Endothelial cell of umbilical vein (primary cell): Measurements from ENCODE around the gene BNC2. TPM values are rescaled to one million over a fixed set of nuclear protein-coding genes. Genes with fewer than 3 reads are reported as not detected.

Source experiments
- BruUV-seq: library from RNA; stranded (reverse); fragments of 400-500 nt; replicated peaks from 2 replicates; lab custom pipeline; 2021; lab: Mats Ljungman, UMichigan
- CTCF ChIA-PET: fragments of 300-600, 350-600 bp; sonication (Branson Sonifier 250); formaldehyde crosslinking; loops from one replicate; lab custom pipeline; 2021; ENCODE audit warnings: antibody characterized with exemption, inconsistent platforms; lab: Charles Lee
- POLR2A ChIA-PET: fragments of 300-600, 350-600 bp; sonication (Branson Sonifier 250); formaldehyde crosslinking; loops from one replicate; lab custom pipeline; 2021; ENCODE audit warnings: antibody characterized with exemption, inconsistent platforms; lab: Charles Lee
- DNase-seq: peaks from one replicate; pipeline ENCODE4 v3.0.0-alpha.2; 2011; ENCODE audit warnings: low read depth, low spot score
- FAIRE-seq: peaks from 2 replicates; lab custom pipeline; 2011; peaks lifted over from hg19 to GRCh38; lab: Jason Lieb, UNC
- H2AFZ ChIP-seq: 2 replicates; pipeline ENCODE4 v1.6.0; 2012; ENCODE audit warnings: low read depth, low read length, control low read depth, inconsistent platforms
- H3K27ac ChIP-seq: 2 replicates; pipeline ENCODE4 v1.5.1; 2011; ENCODE audit warnings: low read depth, mild to moderate bottlenecking, control low read depth, low read length, moderate library complexity; ENCODE audit not compliant: insufficient read depth
- H3K27me3 ChIP-seq, 2 experiments: 2 replicates each; pipeline versions ENCODE4 v1.6.0 to v1.6.1; 2011; ENCODE audit warnings: low read length in 2 of 2, mixed read lengths in 1 of 2; ENCODE audit not compliant: control insufficient read depth in 2 of 2, insufficient read depth in 2 of 2
- H3K36me3 ChIP-seq, 2 experiments: 2 replicates in 1 of 2; 3 replicates in 1 of 2; pipeline ENCODE4 v1.5.1; 2011; ENCODE audit warnings: low read length in 2 of 2, mild to moderate bottlenecking in 1 of 2, moderate library complexity in 1 of 2; ENCODE audit not compliant: control insufficient read depth in 2 of 2, insufficient read depth in 2 of 2; ENCODE audit errors: extremely low read depth in 1 of 2
- H3K4me1 ChIP-seq: 3 replicates; pipeline ENCODE4 v1.5.1; 2011; ENCODE audit warnings: mild to moderate bottlenecking, low read length; ENCODE audit not compliant: control insufficient read depth, insufficient read depth; ENCODE audit errors: extremely low read depth
- H3K4me2 ChIP-seq: 2 replicates; pipeline ENCODE4 v1.6.1; 2011; ENCODE audit warnings: low read length, control low read depth, mixed read lengths; ENCODE audit not compliant: insufficient read depth
- H3K4me3 ChIP-seq, 3 experiments: fragments of 200-600 bp in 1 of 3; sonication (generic), shearing (Covaris generic) in 1 of 3; replicated peaks in 1 of 3; 2 replicates each; pipeline ENCODE4 v1.5.1; 2011 to 2016; ENCODE audit warnings: control low read depth in 3 of 3, low read length in 3 of 3, mild to moderate bottlenecking in 2 of 3, inconsistent platforms in 1 of 3, low read depth in 1 of 3, moderate library complexity in 1 of 3; ENCODE audit not compliant: insufficient read depth in 1 of 3
- H3K79me2 ChIP-seq: 2 replicates; pipeline ENCODE4 v1.6.0; 2012; ENCODE audit warnings: low read length, inconsistent platforms; ENCODE audit not compliant: control insufficient read depth, insufficient read depth
- H3K9ac ChIP-seq: replicated peaks from 2 replicates; pipeline ENCODE3; 2011; ENCODE audit warnings: low read length, control low read depth; ENCODE audit not compliant: insufficient read depth; ENCODE audit errors: extremely low read depth
- H3K9me1 ChIP-seq: replicated peaks from 3 replicates; pipeline ENCODE4 v1.6.0; 2011; ENCODE audit warnings: mild to moderate bottlenecking, low read length; ENCODE audit not compliant: control insufficient read depth, insufficient read depth; ENCODE audit errors: extremely low read depth
- H3K9me3 ChIP-seq: replicated peaks from 2 replicates; pipeline ENCODE4 v1.5.1; 2012; ENCODE audit warnings: low read length, inconsistent platforms; ENCODE audit not compliant: control insufficient read depth, insufficient read depth
- H4K20me1 ChIP-seq: replicated peaks from 2 replicates; pipeline ENCODE3; 2011; ENCODE audit warnings: mild to moderate bottlenecking, low read length; ENCODE audit not compliant: control insufficient read depth, insufficient read depth; ENCODE audit errors: extremely low read depth
- CTCF ChIP-seq, 2 donors: IDR thresholded peaks; 1 replicate in 1 of 2; 2 replicates in 1 of 2; pipeline ENCODE4 v1.5.1; 2011; ENCODE audit warnings: low read length in 2 of 2, mild to moderate bottlenecking in 2 of 2, moderate library complexity in 2 of 2, control low read depth in 1 of 2, inconsistent platforms in 1 of 2, low read depth in 1 of 2; ENCODE audit not compliant: insufficient read depth in 1 of 2; ENCODE audit errors: extremely low read depth in 1 of 2
- EZH2 ChIP-seq: IDR thresholded peaks from 2 replicates; pipeline ENCODE4 v1.6.1; 2012; ENCODE audit warnings: borderline replicate concordance, low read depth, mild to moderate bottlenecking, moderate library complexity, low read length, inconsistent platforms; ENCODE audit not compliant: severe bottlenecking
- FOS ChIP-seq: IDR thresholded peaks from 2 replicates; pipeline ENCODE4 v1.6.1; 2011; ENCODE audit warnings: mild to moderate bottlenecking, low read length, moderate library complexity, borderline replicate concordance; ENCODE audit not compliant: insufficient read depth
- GATA2 ChIP-seq: IDR thresholded peaks from 2 replicates; pipeline ENCODE4 v1.7.0; 2011; ENCODE audit warnings: low read depth, mild to moderate bottlenecking, moderate library complexity, mixed read lengths, low read length; ENCODE audit not compliant: insufficient read length, insufficient read depth
- JUN ChIP-seq: IDR thresholded peaks from 2 replicates; pipeline ENCODE4 v1.6.1; 2011; ENCODE audit warnings: borderline replicate concordance, low read depth; ENCODE audit not compliant: insufficient read length, insufficient read depth
- MAX ChIP-seq: IDR thresholded peaks from 2 replicates; pipeline ENCODE4 v1.6.1; 2011; ENCODE audit not compliant: insufficient read depth, insufficient read length
- MYC ChIP-seq: IDR thresholded peaks from one replicate; pipeline ENCODE4 v1.6.1; 2011; ENCODE audit warnings: mild to moderate bottlenecking, low read depth, low read length
- POLR2A ChIP-seq: IDR thresholded peaks from 2 replicates; pipeline ENCODE4 v1.6.1; 2012; ENCODE audit warnings: low read depth, mild to moderate bottlenecking, control low read depth, low read length
- POLR2AphosphoS5 ChIP-seq: IDR thresholded peaks from 2 replicates; pipeline ENCODE4 v1.6.1; 2012; ENCODE audit warnings: low read depth, mild to moderate bottlenecking, control low read depth, low read length, moderate library complexity; ENCODE audit not compliant: insufficient read depth
- dilution Hi-C: fragments of 300-500 bp; cut with MboI; formaldehyde crosslinking; loops from one replicate; pipeline ENCODE4 v1.15.0; 2019; ENCODE audit warnings: low sequenced_read_pairs; ENCODE audit not compliant: extremely low pct_ligation_motif_present
- intact Hi-C: fragments of 100-400 bp; cut with micrococcal nuclease; formaldehyde crosslinking; loops from one replicate; pipeline ENCODE4 v1.10.0; 2022
- polyA plus RNA-seq, 4 experiments: library from polyadenylated mRNA; depleted of rRNA in 3 of 4; stranded (reverse) in 3 of 4; unstranded in 1 of 4; fragments of >200 nt; gene quantifications; 2 replicates each; pipeline versions ENCODE4 v1.2.1 to v1.2.3, GENCODE V29; 2011 to 2012; ENCODE audit warnings: missing spikeins in 1 of 4
- total RNA-seq: library from RNA; stranded (reverse); gene quantifications from 2 replicates; pipeline ENCODE4 v1.2.3, GENCODE V29; 2021

Gene BNC2
- total and polyA plus RNA-seq, 2 donors (not counting 3 experiments of a cell fraction or from before 2014, with no cell fraction given) = 12.1 to 34.3 TPM

- no peak overlapping the region for H3K27ac ChIP-seq
- no peaks in the 10 kb centered on the region for H3K9me3 ChIP-seq
- H2AFZ ChIP-seq = no peak overlapping the region
- ChIA-PET CTCF (interaction anchor here (1.1 kb wide), 1 partner anchor 56 kb away, joined by 3 read pairs; no protein-coding TSS in a partner anchor), POLR2A (no interaction called here)
- DNase-seq (no peak), FAIRE-seq (no peak)
- no peak overlapping the region for H3K4me2 ChIP-seq
- H3K9me1 ChIP-seq = peaks cover 5% of the 10 kb centered on the region
- TF ChIP-seq POLR2AphosphoS5 = no peak
- no peak for TF ChIP-seq GATA2
- TF ChIP-seq MYC = no peak
- TF ChIP-seq JUN = no peak
- no peak for TF ChIP-seq CTCF (IDR thresholded peaks at IDR 0.05; ENCODE audit: extremely low read depth in 1 of 2, insufficient read depth in 1 of 2, low read depth in 1 of 2, low read length in 2 of 2)
- TF ChIP-seq POLR2A = no peak
- TF ChIP-seq EZH2 = no peak
- no peak for TF ChIP-seq MAX
- no peak for TF ChIP-seq FOS
- H3K27me3 ChIP-seq = no peaks in the 10 kb centered on the region
- BruUV-seq = no TSS peak
- H3K36me3 ChIP-seq = peaks cover 0 to 2% of the 10 kb centered on the region in 2 experiments
- H3K4me3 ChIP-seq = no peak overlapping the region
- peaks cover 3% of the 10 kb centered on the region for H3K4me1 ChIP-seq
- no peaks in the 10 kb centered on the region for H3K79me2 ChIP-seq
- dilution Hi-C loops = no loop called here
- H4K20me1 ChIP-seq = no peaks in the 10 kb centered on the region
- no peak overlapping the region for H3K9ac ChIP-seq
- intact Hi-C loops = no loop called here
Observed at GRCh38 chr9:16543225-16543624, 327.2 kb downstream of the BNC2 start.
